Neural cell (in vitro differentiated cells): ENCODE results near the gene MED15. TPM values are rescaled to one million over a fixed set of nuclear protein-coding genes. Genes with fewer than 3 reads are reported as not detected.

Source experiments
- H2AFZ ChIP-seq: fragments of 200-600, 300-800 bp; sonication (generic), shearing (Covaris generic); 2 replicates; pipeline ENCODE4 v1.6.0; 2014; ENCODE audit warnings: low read depth, mild to moderate bottlenecking, antibody characterized with exemption, low read length, moderate library complexity
- H3F3A ChIP-seq: fragments of 200-600 bp; shearing (Covaris generic); 2 replicates; pipeline ENCODE4 v1.6.1; 2016; ENCODE audit warnings: mild to moderate bottlenecking, moderate library complexity, mixed read lengths, antibody characterized with exemption, low read length; ENCODE audit not compliant: insufficient read depth, poor library complexity, severe bottlenecking
- H3K27ac ChIP-seq: fragments of 200-600, 300-800 bp; sonication (generic), shearing (Covaris generic); 2 replicates; pipeline ENCODE4 v1.5.1; 2014; ENCODE audit warnings: mild to moderate bottlenecking, low read length, moderate library complexity
- H3K27me3 ChIP-seq: fragments of 300-800, 200-600 bp; sonication (generic), shearing (Covaris generic); 2 replicates; pipeline ENCODE4 v1.6.0; 2014; ENCODE audit warnings: mild to moderate bottlenecking, low read depth, low read length, moderate library complexity; ENCODE audit not compliant: insufficient read depth
- H3K36me3 ChIP-seq: fragments of 300-800, 200-600 bp; sonication (generic), shearing (Covaris generic); 2 replicates; pipeline ENCODE4 v1.5.1; 2014; ENCODE audit warnings: mild to moderate bottlenecking, antibody characterized with exemption, low read length, moderate library complexity; ENCODE audit not compliant: insufficient read depth
- H3K4me2 ChIP-seq: fragments of 300-800, 200-600 bp; sonication (generic), shearing (Covaris generic); 2 replicates; pipeline ENCODE4 v1.6.0; 2014; ENCODE audit warnings: mild to moderate bottlenecking, low read length
- H3K4me3 ChIP-seq: fragments of 300-800, 200-600 bp; sonication (generic), shearing (Covaris generic); 2 replicates; pipeline ENCODE4 v1.5.1; 2014; ENCODE audit warnings: mild to moderate bottlenecking, low read length, moderate library complexity
- H3K79me2 ChIP-seq: fragments of 200-600 bp; shearing (Covaris generic); replicated peaks from 2 replicates; pipeline ENCODE4 v1.6.0; 2014; ENCODE audit warnings: mild to moderate bottlenecking, low read length, moderate library complexity; ENCODE audit not compliant: insufficient read depth
- H3K9ac ChIP-seq: fragments of 300-800, 200-600 bp; sonication (generic), shearing (Covaris generic); 2 replicates; pipeline ENCODE4 v1.6.1; 2016; ENCODE audit warnings: mild to moderate bottlenecking, low read length, mixed read lengths
- H3K9me2 ChIP-seq: fragments of 200-600 bp; shearing (Covaris generic); 2 replicates; pipeline ENCODE4 v1.6.1; 2016; ENCODE audit warnings: mild to moderate bottlenecking, low read length, mixed read lengths; ENCODE audit not compliant: insufficient read depth
- H3K9me3 ChIP-seq: fragments of 200-600, 300-800 bp; sonication (generic), shearing (Covaris generic); 2 replicates; pipeline ENCODE4 v1.6.1; 2016; ENCODE audit warnings: mild to moderate bottlenecking, mixed run types, low read length, moderate library complexity, mixed read lengths
- H4K20me1 ChIP-seq: fragments of 200-600 bp; shearing (Covaris generic); 2 replicates; pipeline ENCODE4 v1.6.1; 2016; ENCODE audit warnings: mild to moderate bottlenecking, mixed run types; ENCODE audit not compliant: insufficient read depth
- EP300 ChIP-seq: fragments of 450-650 bp; conservative IDR thresholded peaks from 2 replicates; pipeline ENCODE4 v1.6.1; 2014; ENCODE audit warnings: antibody characterized with exemption, mild to moderate bottlenecking, moderate library complexity; ENCODE audit not compliant: poor library complexity, severe bottlenecking
- EZH2 ChIP-seq: fragments of 200-600, 300-800 bp; shearing (Covaris generic), sonication (generic); IDR thresholded peaks from 2 replicates; pipeline ENCODE4 v1.6.1; 2014; ENCODE audit warnings: antibody characterized with exemption, low read length, borderline replicate concordance, mild to moderate bottlenecking; ENCODE audit not compliant: insufficient read depth, poor library complexity, severe bottlenecking
- MXI1 ChIP-seq: fragments of 450-650 bp; conservative IDR thresholded peaks from 2 replicates; pipeline ENCODE4 v1.6.1; 2014; ENCODE audit warnings: antibody characterized with exemption, mild to moderate bottlenecking; ENCODE audit not compliant: poor library complexity, severe bottlenecking
- POLR2AphosphoS5 ChIP-seq: IDR thresholded peaks from 2 replicates; pipeline ENCODE4 v1.6.1; 2012
- RAD21 ChIP-seq: fragments of 450-650 bp; conservative IDR thresholded peaks from 2 replicates; pipeline ENCODE4 v1.6.1; 2014; ENCODE audit warnings: antibody characterized with exemption, mild to moderate bottlenecking, moderate library complexity
- SMC3 ChIP-seq: fragments of 450-650 bp; conservative IDR thresholded peaks from 2 replicates; pipeline ENCODE4 v1.6.1; 2014; ENCODE audit warnings: antibody characterized with exemption, mild to moderate bottlenecking, moderate library complexity; ENCODE audit not compliant: poor library complexity
- TAF1 ChIP-seq: IDR thresholded peaks from 2 replicates; pipeline ENCODE4 v1.6.1; 2012; ENCODE audit warnings: low read depth
- polyA plus RNA-seq: library from polyadenylated mRNA; depleted of rRNA; stranded (reverse); fragments of >200 nt; gene quantifications from 2 replicates; pipeline ENCODE4 v1.2.3, GENCODE V29; 2014
- TF ChIP-seq, protein P1 (sequence below): fragments of 450-650 bp; IDR thresholded peaks from 2 replicates; pipeline ENCODE4 v1.5.1; 2014; ENCODE audit warnings: antibody characterized with exemption, mild to moderate bottlenecking, moderate library complexity; ENCODE audit not compliant: poor library complexity, severe bottlenecking
- TF ChIP-seq, protein P2 (sequence below): IDR thresholded peaks from 2 replicates; pipeline ENCODE4 v1.6.1; 2012; ENCODE audit warnings: borderline replicate concordance

MED15 gene
- polyA plus RNA-seq, 1 donor from 2014 or later: 13.2 TPM

DNA sequence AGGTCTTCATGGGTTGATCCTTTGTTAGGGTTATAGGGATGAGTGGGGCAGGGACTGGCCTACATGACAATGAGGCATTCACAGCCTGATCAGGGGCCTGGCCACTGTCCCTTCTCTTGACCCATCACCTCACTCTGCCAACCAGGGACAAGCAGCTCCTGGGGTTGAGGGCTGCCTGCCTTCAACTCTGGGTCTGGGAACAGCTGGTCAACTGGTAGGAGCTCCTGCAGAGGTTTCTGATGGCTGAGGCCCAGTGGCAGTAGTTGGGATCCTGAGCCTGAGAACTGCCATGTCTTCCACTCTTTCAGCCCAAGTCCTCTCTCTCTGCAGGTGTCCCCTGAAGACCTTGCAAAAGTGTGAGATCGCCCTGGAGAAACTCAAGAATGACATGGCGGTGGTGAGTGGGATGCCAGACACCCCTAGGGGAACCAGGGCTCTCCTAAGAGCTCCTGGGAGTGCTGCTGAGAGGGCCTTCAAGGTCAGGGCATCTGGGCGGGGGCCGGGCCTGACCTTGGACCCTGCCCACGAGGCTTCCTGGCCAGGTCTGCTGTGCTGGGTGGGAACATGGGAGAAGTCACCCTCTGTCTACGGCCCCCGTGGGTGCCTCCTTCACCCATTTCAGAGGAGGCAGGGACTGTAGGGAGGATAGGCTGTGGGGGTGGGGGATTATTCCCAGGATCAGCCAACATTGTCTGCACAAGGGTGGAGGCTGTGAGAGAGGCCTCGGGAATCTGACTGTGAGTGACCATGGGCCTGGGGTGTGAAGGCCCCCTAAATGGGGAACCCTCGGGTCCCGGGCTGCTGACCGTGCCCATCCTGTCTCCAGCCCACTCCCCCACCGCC lies 76.8 kb downstream of the MED15 start:
- Histone ChIP-seq H3K27ac (no peak overlapping the region), H3K4me2 (no peak overlapping the region), H2AFZ (no peak overlapping the region), H4K20me1 (no peaks in the 10 kb centered on the region), H3K9ac (no peak overlapping the region), H3K79me2 (no peaks in the 10 kb centered on the region), H3K4me3 (no peak overlapping the region), H3K27me3 (no peaks in the 10 kb centered on the region), H3K9me2 (no peaks in the 10 kb centered on the region), H3K36me3 (no peaks in the 10 kb centered on the region), H3K9me3 (no peaks in the 10 kb centered on the region), H3F3A (no peaks in the 10 kb centered on the region)
- TF ChIP-seq POLR2AphosphoS5: no peak
- TF ChIP-seq, protein P1, sequence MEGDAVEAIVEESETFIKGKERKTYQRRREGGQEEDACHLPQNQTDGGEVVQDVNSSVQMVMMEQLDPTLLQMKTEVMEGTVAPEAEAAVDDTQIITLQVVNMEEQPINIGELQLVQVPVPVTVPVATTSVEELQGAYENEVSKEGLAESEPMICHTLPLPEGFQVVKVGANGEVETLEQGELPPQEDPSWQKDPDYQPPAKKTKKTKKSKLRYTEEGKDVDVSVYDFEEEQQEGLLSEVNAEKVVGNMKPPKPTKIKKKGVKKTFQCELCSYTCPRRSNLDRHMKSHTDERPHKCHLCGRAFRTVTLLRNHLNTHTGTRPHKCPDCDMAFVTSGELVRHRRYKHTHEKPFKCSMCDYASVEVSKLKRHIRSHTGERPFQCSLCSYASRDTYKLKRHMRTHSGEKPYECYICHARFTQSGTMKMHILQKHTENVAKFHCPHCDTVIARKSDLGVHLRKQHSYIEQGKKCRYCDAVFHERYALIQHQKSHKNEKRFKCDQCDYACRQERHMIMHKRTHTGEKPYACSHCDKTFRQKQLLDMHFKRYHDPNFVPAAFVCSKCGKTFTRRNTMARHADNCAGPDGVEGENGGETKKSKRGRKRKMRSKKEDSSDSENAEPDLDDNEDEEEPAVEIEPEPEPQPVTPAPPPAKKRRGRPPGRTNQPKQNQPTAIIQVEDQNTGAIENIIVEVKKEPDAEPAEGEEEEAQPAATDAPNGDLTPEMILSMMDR: no peak
- no peak for TF ChIP-seq SMC3
- TF ChIP-seq MXI1: no peak
- no peak for TF ChIP-seq RAD21
- no peak for TF ChIP-seq EZH2
- no peak for TF ChIP-seq EP300

DNA sequence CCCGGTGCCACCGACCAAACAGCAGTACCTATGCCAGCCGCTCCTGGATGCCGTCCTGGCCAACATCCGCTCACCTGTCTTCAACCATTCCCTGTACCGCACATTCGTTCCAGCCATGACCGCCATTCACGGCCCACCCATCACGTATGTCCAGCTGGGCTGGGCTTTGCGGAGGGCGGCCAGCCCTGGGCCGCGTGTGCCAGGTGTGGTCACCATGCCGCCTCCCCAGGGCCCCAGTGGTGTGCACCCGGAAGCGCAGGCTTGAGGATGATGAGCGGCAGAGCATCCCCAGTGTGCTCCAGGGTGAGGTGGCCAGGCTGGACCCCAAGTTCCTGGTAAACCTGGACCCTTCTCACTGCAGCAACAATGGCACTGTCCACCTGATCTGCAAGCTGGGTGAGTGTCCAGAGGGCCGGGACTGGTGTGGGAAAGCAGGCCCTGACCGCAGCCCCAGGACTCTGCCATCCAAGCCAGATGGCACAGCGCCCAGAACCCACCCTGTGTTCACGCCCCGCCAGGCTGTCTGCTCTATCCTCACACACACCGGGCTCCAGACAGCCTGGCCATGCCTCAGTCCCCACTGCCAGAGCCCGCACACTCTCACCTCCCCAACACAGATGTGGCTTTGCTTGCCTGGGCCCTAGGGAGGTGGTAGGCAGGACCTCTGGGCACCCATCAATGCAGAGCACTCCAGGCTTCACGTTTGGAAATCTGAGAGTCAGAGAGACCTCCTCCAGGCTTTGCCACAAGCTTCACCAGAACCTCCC lies 77.6 kb downstream of the MED15 start:
- Histone ChIP-seq H4K20me1 (no peaks in the 10 kb centered on the region), H3K27me3 (no peaks in the 10 kb centered on the region), H3K36me3 (no peaks in the 10 kb centered on the region), H3K9ac (no peak overlapping the region), H3K79me2 (no peaks in the 10 kb centered on the region), H3F3A (no peaks in the 10 kb centered on the region), H3K27ac (no peak overlapping the region), H3K9me3 (no peaks in the 10 kb centered on the region), H3K4me3 (no peak overlapping the region), H2AFZ (no peak overlapping the region), H3K9me2 (no peaks in the 10 kb centered on the region), H3K4me2 (no peak overlapping the region)
- TF ChIP-seq EZH2 (no peak), RAD21 (no peak), MXI1 (no peak), EP300 (no peak), POLR2AphosphoS5 (no peak), SMC3 (no peak), TAF1 (no peak)
- TF ChIP-seq, protein P1: no peak
- TF ChIP-seq, protein P2, sequence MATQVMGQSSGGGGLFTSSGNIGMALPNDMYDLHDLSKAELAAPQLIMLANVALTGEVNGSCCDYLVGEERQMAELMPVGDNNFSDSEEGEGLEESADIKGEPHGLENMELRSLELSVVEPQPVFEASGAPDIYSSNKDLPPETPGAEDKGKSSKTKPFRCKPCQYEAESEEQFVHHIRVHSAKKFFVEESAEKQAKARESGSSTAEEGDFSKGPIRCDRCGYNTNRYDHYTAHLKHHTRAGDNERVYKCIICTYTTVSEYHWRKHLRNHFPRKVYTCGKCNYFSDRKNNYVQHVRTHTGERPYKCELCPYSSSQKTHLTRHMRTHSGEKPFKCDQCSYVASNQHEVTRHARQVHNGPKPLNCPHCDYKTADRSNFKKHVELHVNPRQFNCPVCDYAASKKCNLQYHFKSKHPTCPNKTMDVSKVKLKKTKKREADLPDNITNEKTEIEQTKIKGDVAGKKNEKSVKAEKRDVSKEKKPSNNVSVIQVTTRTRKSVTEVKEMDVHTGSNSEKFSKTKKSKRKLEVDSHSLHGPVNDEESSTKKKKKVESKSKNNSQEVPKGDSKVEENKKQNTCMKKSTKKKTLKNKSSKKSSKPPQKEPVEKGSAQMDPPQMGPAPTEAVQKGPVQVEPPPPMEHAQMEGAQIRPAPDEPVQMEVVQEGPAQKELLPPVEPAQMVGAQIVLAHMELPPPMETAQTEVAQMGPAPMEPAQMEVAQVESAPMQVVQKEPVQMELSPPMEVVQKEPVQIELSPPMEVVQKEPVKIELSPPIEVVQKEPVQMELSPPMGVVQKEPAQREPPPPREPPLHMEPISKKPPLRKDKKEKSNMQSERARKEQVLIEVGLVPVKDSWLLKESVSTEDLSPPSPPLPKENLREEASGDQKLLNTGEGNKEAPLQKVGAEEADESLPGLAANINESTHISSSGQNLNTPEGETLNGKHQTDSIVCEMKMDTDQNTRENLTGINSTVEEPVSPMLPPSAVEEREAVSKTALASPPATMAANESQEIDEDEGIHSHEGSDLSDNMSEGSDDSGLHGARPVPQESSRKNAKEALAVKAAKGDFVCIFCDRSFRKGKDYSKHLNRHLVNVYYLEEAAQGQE: no peak
